ENCODE results near the gene WDR20.
"Not testable (repeated sequence)": the region's sequence is repeated elsewhere in the genome, so short reads cannot be mapped to it uniquely, and the experiment has no call there.

The WDR20 gene

DNA sequence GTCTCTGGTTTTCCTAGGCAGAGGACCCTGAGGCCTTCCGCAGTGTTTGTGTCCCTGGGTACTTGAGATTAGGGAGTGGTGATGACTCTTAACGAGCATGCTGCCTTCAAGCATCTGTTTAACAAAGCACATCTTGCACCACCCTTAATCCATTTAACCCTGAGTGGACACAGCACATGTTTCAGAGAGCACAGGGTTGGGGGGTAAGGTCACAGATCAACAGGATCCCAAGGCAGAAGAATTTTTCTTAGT, 32.2 kb downstream of the WDR20 start:
- not testable (repeated sequence) for DNase-seq

DNA sequence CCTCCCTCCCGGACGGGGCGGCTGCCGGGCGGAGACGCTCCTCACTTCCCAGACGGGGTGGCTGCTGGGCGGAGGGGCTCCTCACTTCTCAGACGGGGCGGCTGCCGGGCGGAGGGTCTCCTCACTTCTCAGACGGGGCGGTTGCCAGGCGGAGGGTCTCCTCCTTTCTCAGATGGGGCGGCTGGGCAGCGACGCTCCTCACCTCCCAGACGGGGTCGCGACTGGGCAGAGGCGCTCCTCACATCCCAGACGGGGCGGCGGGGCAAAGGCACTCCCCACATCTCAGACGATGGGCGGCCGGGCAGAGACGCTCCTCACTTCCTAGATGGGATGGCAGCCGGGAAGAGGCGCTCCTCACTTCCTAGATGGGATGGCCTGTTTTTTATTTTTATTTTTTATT, 33.0 kb downstream of the WDR20 start:
- not testable (repeated sequence) for DNase-seq

GRCh38 chr14:102177161-102177560, 37.5 kb downstream of the WDR20 start:
- DNase-seq = no peak

DNA sequence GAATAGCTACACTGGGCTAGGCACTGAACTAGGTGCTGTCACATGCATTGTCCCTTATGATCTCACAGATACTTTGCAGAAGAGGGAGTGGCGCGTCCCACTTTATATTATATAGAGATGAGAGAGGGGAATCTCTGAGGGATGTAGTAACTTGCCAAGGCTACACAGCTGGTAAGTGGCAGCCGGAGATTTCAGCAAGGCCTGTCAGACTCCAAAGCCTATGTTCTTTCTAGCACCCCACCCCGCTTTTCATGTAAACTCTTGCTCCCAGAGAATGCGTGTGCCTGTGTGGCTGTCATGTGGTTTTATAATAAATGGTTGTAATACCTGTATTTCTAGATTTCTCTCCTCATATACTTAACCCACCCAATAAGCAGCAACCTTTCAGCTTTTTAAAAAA, 39.1 kb downstream of the WDR20 start:
- no peak for DNase-seq

DNA sequence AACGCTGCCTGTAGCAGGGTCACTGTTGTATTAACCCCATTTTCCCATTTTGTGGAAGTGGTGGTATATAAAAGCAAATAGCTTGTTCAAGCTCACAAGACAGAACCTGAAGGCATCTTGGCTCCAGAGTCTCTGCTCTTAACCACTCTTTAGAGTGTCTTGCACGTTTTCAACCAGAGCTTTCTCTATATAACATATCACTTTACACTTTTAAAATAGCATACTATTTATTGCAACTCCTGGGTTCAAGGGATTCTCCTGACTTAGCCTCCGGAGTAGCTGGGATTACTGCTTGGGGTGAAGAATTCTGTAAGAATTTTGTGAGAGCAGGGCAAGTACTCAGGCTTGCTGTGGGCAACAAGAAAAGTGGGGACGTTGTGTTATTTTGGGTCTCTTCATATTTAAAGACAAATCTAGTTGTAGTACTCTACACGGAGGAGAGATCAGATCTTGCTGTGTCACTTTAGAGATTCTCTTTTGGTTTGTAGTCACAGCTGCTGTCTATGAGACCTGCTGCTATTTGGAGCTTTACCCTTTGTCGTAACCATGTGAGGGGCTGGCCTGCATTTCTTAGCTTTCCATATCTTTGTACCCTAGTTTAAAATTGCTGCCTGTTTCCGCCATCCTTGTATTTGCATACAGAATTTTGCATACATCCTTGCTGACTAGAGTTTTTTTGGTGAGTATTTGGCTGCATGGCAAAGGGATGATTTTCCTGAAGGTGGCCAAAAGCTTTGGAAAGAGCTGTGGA, 40.7 kb downstream of the WDR20 start:
- DNase-seq = no peak

- no peak for DNase-seq
These were observed 41.5 kb downstream of the WDR20 start for GRCh38 chr14:102181187-102181586.

DNA sequence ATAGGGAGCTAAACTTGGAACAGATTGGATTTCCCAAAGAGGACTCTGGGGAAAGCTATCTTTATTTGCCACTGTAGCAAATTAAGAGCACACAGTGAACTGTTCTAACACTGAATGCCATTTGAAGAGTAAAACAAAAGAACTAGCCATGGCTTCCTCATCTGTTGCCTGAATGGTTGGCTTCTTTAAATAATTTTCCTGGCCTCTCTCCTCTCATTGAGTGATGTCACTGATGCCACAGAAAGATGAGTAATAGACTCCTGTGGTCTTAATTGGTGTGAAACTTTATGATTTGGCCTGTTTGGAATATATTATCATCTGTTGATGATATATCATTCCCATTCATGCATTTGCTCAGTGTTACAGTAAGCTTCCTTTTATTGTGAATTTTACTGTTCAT, 42.5 kb downstream of the WDR20 start:
- DNase-seq = no peak

DNA sequence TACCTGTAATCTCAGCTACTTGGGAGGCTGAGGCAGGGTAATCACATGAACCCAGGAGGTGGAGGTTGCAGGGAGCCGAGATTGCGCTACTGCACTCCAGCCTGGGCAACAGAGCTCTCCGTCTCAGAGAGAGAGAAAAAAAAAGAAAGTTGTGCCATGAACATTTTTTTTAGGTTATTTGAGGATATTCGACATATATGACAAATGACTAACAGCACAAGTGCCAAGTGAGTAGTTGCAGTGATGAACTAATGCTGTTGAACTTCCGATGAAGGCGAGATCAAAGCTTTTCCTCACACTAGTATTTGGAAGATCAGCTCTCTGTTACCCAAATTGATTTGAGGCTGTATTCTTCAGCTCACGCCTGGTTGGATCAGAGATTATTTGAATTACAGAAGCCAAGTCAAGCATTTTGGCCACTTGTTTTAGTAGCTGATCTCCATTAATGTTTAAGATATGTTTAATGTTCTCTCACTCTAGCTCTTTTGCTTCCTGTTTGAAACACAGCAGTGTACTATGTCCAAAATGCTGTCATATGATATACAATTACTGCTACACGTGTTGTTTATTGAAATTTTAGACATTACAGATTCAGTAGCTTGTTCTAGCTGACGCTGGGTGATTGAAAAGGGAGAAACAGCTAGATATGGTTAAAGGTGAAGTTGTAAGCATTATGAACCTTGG, 43.4 kb downstream of the WDR20 start:
- no peak for DNase-seq

DNA sequence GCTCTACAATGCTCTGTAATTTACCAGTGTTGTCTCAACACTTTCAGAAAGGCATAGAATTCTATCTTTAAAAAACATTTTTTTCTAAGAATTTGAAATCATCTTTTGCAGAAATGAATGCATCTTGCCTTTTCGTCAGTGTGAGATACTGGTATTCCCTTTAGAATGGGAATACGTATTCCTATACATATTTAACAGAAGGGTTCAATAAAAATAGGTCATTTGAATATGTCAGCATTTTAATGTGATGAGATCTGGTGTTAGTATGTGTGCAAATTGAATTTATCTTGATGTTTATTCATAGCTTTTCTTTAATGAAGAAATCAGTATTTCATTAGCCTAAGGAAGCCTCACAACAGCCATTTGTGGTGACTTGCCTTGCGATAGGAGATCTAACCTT, 44.2 kb downstream of the WDR20 start:
- no peak for DNase-seq

- DNase-seq = peak; percentile 63
These were observed 44.8 kb downstream of the WDR20 start for GRCh38 chr14:102184316-102185035.

DNA sequence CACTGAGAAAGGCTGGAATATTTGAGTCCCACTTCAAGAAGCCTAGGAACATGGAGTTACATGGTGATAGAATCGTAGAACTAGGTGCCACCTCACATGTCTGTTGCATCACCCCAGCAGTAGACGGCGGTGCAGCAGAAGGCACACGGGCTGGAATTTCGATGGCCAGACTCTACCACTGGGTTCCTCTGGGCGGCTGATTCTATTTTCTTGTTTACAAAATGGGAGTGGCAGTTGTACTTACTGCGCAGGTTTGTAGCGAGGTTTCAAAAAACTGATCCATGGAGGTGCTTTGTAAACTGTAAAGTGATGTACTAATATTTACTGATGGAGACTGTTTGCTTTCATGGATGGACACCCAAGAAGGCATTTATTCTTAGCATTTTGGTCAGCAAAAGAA, 45.7 kb downstream of the WDR20 start:
- DNase-seq = no peak

- DNase-seq = no peak
These were observed 47.3 kb downstream of the WDR20 start for GRCh38 chr14:102187044-102187443.

DNA sequence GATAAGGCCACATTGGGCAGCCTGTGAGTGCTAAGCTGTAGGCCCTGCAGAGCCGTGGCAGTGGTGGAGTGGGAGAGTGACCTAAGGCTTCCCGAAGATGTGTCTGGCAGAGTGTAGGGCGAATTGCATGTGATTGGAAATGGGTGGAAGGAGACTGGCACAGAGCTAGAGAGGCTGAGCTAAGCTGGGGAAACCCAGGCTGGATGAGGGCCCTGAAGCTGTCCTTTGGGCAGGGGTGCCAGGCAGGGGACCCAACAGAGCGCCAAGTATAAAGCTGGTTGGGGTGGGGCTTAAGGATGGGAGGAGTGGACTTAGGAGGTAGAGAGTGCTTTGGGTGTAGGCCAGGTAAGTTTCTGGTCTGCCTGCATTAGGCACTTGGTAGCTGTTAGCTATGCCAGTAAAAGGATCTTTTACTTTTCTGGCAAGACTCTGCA, 47.9 kb downstream of the WDR20 start:
- no peak for DNase-seq

DNA sequence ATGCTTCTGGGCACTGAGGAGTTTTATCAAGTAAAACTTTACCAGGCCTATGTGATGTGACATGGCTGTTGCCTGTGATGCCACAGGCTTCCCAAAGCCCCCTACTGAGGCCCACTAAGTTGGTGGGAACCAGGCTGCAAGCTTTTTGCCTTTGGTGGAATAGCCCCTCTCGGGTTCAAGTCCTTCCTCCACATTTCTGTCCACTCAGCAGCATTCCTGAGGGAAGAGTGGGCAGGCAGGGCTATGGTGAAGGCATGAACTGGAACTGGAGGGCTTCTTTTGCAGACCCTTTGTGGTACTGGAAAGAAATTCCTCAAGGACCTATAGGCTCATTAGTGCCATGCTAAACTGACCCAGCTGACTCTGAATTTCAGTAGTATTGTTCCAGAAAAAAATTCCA, 48.5 kb downstream of the WDR20 start:
- no peak for DNase-seq

DNA sequence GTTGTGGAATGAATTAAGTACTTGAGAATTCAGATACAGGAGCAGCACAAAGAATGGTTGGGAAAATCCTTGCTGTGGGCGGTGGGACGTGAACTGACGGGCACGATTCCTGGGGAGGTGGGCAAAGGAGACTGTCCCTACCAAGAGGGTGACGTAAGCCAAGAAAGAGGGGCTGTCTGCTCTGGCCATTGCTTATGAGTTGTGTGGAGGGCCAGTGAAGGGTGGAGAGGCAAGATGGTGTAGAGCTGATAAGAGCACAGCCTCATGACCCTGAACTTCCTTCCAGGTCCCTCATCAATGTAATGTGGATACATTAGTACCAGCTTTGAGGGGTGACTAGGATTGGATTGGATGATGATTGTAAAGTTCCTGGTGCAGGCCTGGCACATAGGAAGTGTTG, 50.2 kb downstream of the WDR20 start:
- no peak for DNase-seq

GRCh38 chr14:102192840-102193502, 53.3 kb downstream of the WDR20 start:
- DNase-seq = no peak

GRCh38 chr14:102194856-102195255, 55.2 kb downstream of the WDR20 start:
- no peak for DNase-seq

- DNase-seq = no peak
These were observed 55.7 kb downstream of the WDR20 start for GRCh38 chr14:102195446-102195845.

GRCh38 chr14:102196039-102196901, 56.6 kb downstream of the WDR20 start:
- no peak for DNase-seq

GRCh38 chr14:102196902-102197230, 57.2 kb downstream of the WDR20 start:
- DNase-seq = no peak

DNA sequence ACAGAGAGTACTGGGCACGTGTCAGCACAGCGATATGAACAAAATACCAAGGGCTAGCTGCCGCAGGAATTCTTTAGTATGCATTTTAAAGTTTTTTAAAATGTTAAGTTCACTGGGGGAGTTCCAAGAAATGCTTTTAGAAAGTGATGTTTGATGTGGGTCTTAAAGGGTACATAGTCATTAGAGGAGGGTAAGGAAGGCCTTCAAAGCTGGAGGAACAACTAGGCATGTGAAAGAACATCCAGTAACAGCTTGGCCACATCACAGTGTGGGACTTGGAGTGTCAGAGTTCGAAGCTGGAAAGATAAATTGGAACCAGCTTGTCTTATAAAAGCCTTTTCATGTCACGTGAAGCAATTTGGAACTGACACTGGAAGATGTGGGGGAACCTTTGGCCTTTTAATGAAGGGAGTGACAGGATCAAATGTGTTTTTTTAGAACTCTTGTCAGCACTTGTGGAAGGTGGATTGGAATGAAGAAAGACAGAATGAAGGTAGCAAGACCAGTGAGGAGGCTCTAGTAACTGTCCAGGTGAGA, 57.7 kb downstream of the WDR20 start:
- no peak for DNase-seq

DNA sequence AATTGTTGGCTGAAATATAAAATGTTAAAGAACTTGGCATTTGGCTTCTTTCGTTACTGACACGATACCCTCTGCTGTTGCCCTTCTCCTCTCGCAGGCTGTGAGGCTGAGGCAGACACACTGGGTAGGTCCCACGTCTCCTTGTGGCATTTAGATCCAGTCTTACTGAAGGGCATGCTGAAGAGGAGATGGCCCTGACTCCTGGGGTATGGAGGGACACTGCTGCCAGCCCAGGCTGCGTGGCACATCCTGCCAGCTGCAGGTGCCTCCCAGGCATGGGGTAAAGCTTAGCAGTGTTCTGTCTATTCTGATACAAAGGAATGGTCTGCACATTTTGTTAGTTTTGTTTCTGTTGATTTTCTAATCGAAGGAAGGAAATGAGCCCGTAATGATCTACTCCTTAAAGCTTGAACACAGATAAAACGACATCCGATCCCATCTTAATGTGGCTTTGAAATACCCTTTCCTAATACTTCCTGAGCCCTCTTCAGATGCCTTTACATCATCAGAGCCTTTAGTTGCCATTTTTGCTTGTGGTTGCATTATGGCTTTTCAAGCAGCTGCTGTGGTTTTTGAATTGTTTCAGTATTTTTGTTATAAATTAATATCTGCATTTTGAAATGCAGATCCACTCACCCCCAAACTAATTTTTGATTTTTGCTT, 61.1 kb downstream of the WDR20 start:
- no peak for DNase-seq
